Melanocyte of skin (primary cell): ENCODE data around the gene ZNF317. TPM values are rescaled to one million over a fixed set of nuclear protein-coding genes. Genes with fewer than 3 reads are reported as not detected.

Experiments used
- total RNA-seq, 2 donors: library from RNA; depleted of rRNA; stranded (reverse); fragments of >200 nt; gene quantifications; 2 replicates each; pipeline ENCODE4 v1.2.3, GENCODE V29; 2012

The ZNF317 gene
- 10 to 100 TPM; 22.4 to 25.6 TPM for total RNA-seq

GRCh38 chr19:9140159-9140874 is at the start of gene ZNF317:
Gene ZNF317 (plus strand): TSS chr19:9140397. CDS start chr19:9156017, 15,620 bp downstream.

DNA sequence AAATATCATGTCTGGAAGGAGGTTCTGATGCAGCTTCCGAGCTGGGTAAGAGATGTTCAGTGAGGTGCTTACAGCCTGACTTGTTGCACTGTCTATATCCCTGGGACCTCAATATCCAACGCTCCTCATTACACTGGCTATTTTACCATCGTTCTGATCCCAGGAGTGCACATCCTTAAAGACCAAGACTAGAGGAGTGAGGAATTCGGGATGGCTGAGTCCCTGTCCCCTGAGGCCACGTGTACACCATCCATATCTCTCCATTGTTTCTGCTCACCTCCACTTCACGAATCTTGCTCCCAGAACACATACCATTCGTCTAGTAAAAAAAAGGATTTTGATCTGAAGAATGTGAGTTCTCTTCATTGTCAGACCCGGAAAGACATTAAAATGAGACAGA is 32.8 kb upstream of the ZNF317 start, which contains the start of gene OR7G2:
OR7G2 (minus strand) TSS at position 101 of the 400 bp plus-strand sequence. CDS start 4,232 bp downstream, outside the sequence.

GRCh38 chr19:9115307-9115813 is 24.8 kb upstream of the ZNF317 start, which contains the start of gene OR7G1:
Gene OR7G1 (minus strand): TSS chr19:9115763. CDS start chr19:9115763, 0 bp downstream.

DNA sequence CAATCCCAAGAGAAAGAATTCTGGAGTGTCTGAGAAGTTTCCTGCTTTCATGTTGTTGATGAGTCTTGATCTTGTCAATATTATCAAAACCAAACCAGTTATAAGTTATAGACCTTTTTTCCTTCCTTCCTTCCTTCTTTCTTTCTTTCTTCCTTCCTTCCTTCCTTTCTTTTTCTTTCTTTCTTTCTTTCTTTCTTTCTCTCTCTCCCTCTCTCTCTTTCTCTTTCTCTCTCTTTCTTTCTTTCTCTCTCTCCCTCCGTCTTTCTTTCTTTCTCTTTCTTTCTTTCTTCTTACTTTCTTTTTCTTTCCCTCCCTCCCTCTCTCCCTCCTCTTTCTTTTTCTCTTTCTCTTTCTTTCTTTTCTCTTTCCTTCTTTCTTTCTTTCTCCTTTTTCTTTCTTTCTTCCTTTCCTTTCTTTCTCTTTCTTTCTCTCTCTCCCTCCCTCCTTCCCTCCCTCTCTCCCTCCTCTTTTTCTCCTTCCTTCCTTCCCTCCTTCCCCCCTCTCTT is 13.2 kb upstream of the ZNF317 start, which contains the start of gene OR7G3:
OR7G3 (minus strand) TSS at position 51 of the 506 bp plus-strand sequence; CDS start at position 51, 0 bp downstream.

DNA sequence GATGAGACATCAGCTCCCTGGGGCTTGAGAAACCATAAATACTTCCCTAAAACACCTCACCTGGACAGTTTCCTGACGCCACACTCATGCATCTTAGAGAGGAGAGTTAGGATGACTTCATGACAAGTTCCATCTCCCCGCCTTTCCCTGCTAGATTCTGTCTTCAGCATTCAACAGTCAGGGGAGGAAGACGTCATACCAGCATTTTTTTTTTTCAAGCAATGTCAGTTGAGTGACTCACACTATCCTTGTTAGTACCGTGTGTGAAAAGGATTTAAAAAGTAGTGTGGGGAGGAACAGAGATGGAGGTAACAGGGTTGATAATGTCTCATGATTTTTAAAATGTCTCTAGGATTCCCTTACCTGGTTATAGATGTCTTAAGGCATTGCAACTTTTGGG is 38.7 kb downstream of the ZNF317 start, which contains the start of gene OR7D2:
OR7D2 (plus strand) TSS at position 79 of the 400 bp plus-strand sequence. CDS start 6,803 bp downstream, outside the sequence.

Other genes starting within 250 kb of the ZNF317 start
- not detected for gene MUC16, start 130.0 kb upstream of the ZNF317 start, total RNA-seq
- gene OR1M1, start 53.3 kb upstream of the ZNF317 start, total RNA-seq = not detected
- not detected for gene OR7G2, start 32.9 kb upstream of the ZNF317 start, total RNA-seq
- gene OR7G1, start 24.6 kb upstream of the ZNF317 start, total RNA-seq = not detected
- gene OR7G3, start 13.4 kb upstream of the ZNF317 start, total RNA-seq = not detected
- under 1 TPM in 1 of 2 donors, not detected in 1; under 0.01 TPM for gene OR7D2, start 38.6 kb downstream of the ZNF317 start, total RNA-seq
- gene OR7D4, start 79.2 kb downstream of the ZNF317 start, total RNA-seq = not detected
- not detected for gene OR7E24, start 110.5 kb downstream of the ZNF317 start, total RNA-seq
- gene ZNF699, start 169.4 kb downstream of the ZNF317 start, total RNA-seq = 1 to 10 TPM; 5.3 to 7.2 TPM
- gene ZNF559, start 183.8 kb downstream of the ZNF317 start, total RNA-seq = 10 to 100 TPM in 1 of 2 donors, 1 to 10 TPM in 1; 8.3 to 11.0 TPM
- 1 to 10 TPM in 1 of 2 donors, under 1 TPM in 1; 0.33 to 1.0 TPM for gene ZNF177, start 222.6 kb downstream of the ZNF317 start, total RNA-seq